GM10266 (cell line): ENCODE results near the gene IL17B.
"Not testable (repeated sequence)": the region's sequence is repeated elsewhere in the genome, so short reads cannot be mapped to it uniquely, and the experiment has no call there.

Experiments used
- DNase-seq: peaks from one replicate; pipeline ENCODE4 v3.0.0; 2012; ENCODE audit errors: extremely low spot score
- TF ChIP-seq, protein P1 (sequence below): IDR thresholded peaks from 2 replicates; pipeline ENCODE4 v1.5.1; 2012; ENCODE audit warnings: mild to moderate bottlenecking, low read depth; ENCODE audit not compliant: control insufficient read depth, insufficient read depth; ENCODE audit errors: missing control alignments

IL17B gene

DNA sequence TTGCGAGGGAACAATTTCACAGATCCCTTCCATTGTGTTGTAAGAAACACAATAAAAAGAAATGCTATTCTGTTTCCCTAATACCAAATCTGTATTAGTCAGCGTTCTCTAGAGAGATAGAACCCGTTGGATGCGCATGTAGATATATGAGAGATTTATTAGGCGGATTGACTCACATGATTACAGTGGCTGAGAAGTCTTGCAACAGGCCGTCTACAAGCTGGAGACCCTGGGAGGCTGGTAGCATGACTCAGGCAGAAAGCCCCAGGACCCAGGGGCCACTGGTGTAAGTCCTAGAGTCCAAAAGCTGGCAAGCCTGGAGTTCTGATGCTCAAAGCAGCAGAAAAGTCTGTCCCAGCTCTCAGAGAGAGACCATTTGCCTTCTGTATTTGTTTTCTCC lies 18.4 kb upstream of the IL17B start:
- DNase-seq = no peak
- TF ChIP-seq, protein P1, sequence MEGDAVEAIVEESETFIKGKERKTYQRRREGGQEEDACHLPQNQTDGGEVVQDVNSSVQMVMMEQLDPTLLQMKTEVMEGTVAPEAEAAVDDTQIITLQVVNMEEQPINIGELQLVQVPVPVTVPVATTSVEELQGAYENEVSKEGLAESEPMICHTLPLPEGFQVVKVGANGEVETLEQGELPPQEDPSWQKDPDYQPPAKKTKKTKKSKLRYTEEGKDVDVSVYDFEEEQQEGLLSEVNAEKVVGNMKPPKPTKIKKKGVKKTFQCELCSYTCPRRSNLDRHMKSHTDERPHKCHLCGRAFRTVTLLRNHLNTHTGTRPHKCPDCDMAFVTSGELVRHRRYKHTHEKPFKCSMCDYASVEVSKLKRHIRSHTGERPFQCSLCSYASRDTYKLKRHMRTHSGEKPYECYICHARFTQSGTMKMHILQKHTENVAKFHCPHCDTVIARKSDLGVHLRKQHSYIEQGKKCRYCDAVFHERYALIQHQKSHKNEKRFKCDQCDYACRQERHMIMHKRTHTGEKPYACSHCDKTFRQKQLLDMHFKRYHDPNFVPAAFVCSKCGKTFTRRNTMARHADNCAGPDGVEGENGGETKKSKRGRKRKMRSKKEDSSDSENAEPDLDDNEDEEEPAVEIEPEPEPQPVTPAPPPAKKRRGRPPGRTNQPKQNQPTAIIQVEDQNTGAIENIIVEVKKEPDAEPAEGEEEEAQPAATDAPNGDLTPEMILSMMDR = no peak

DNA sequence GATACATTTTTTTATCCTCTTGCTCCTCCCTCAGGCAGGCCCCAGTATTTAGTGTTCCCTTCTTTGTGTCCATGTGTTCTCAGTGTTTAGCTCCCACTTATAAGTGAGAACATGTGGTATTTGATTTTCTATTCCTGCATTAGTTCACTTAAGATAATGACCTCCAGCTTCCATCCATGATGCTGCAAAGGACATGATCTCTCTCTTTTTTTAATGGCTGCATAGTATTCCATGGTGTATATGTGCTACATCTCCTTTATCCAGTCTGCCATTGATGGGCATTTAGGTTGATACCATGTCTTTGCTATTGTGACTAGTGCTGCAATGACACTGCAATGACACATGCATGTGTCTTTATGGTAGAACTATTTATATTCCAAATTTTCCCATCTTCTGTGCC lies 15.9 kb upstream of the IL17B start:
- not testable (repeated sequence) for DNase-seq

DNA sequence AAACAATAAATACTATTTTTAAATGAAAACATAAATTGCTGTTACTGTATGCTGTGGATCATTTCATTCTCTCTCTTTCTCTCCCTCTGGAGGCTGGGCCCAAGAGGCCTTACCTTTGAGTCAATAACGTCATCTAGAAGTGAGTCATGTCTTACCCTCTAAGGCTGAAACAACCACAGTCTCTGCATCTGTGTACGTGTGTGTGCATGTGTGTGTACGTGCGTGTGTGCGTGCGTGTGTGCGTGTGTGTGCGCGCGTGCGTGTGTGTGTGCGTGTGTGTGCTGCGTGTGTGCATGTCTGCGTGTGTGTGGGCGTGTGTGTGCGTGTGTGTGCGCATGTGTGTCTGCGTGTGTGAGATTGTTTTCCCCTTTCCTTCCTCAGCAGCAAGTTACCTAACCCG lies 13.6 kb upstream of the IL17B start:
- no peak for DNase-seq
- TF ChIP-seq, protein P1 = no peak

DNA sequence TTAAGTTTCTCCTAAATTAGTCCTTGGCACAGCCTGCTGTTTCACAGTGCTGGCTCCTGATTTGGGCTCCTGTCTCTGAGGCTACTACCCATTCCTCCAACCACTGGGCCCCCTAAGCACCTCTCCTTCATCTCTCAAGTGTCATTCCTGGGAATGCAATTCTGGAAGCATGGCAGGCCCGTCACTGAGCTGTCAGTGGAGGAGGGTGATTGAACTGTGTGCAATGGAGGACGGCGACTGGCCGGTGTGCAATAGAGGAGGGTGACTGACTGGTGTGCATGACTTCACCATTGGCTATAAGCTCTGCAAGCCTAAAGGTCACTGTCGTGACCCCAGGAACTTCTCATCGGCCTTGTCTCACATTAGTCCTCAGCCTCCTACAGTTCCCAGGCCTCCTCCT lies 12.4 kb upstream of the IL17B start:
- DNase-seq = no peak

DNA sequence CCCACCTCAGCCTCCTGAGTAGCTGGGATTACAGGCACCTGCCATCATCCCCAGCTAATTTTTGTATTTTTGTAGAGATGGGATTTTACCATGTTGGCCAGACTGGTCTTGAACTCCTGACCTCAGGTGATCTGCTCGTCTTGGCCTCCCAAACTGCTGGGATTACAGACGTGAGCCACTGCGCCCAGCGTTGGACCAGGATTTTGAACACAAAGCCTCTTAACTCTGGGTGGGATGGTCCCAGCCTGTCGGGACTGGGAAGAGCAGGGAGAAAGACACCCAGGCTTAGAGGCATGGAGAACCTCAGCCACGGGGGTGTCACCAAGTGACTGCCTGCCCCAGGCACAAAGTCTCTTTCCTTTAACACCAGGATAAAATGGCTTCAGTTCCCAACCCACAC lies 12.0 kb upstream of the IL17B start:
- not testable (repeated sequence) for DNase-seq

More for the DNA sequence above, 12.4 kb upstream of the IL17B start:
- TF ChIP-seq, protein P1 = no peak

DNA sequence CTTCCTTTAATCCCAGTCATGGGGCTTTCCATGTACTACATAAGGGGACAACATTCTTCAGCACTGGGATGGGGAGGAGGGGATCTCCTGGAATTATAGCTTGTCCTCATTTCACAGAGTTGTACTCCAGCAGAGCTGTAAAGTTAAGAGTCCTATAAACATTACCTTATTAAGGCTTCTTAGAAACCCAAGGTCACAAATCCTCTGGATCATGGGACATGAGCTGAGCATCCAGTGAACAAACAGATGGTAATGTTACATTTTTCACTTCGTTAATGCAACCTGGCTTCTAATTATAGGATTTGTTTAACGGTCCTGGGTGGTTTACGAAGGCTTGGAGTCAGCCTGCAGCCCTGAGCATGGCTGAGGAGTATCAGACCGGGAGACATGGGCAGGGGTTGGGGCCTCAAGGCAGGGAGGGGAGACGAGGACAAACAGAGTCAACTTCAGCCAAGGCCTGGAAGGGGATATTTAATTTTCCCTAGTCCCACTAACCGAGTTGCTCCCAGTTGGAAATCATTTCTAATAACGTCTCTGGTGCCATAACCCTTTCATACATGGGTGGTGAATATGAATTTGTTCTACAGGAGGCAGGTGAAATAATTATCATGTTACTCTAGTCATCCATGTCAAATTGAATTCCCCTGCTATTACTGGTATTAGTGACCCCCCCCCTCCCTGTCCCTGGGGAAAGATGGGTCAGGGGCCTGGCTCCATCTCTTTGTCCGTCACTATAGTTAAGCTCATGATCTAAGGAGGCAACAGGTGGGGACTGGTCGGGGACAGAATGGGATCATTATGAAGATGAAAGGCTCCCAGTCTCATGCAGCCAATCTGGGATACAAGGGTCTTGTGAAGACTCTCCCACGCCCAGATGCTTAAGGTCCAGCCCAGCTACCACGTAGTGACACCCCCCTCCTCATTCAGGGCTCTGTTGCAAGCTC lies 10.7 kb upstream of the IL17B start:
- no peak for DNase-seq
- TF ChIP-seq, protein P1 = no peak

DNA sequence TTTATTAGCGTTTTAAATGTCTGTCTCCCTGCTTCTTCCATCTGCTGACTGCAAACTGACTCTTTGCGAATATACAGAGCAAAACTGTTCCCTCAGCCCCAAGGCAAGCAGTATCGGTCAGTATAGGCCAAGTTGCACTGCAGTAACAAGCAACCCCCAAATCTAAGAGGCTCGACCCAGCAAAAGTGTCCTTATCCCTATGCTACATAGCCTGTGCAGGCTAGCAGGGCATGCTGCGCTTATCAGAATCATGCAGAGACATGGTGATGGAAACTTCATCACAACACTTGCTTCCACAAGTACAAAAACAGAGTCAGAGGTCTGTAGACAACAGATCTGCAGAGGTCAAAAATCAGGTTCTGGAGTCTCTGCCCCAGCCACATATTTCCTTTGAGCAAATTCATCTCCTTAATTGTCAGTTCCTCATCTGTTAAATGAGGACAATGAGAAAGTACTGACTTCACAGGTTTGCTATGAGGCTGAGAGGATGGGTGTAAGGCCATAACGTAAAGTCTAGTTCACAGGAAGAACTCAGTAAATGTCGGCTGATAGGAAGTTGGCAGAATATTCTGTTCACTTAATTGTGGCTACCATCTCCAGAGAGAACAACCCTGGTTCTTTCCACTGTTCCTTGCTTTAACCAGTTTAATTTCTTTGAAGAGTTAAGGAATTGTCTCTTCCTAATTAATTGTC lies 9.6 kb upstream of the IL17B start:
- TF ChIP-seq, protein P1 = no peak
- no peak for DNase-seq

DNA sequence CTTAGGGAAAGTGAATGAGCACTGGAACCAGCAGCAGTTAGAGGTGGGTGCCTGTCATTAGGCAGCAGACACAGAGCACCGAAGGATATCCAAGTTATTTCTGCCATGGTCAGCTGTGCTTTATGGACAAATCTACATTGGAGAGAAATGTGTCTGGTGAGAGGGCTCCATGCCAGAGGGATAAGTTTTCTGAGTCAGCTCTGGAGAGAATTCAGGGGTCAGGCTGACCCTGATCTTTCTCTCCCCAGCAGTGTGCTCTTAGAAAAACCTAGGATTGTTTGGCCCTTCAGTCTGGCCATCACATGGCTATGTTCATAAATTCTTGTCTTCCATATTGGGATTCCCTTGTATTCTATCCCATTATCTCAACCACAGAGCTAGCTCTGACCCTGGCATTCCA lies 8.9 kb upstream of the IL17B start:
- no peak for DNase-seq
- TF ChIP-seq, protein P1 = no peak
